GM12878 (cell line): Measurements from ENCODE around the gene C17orf107. TPM values are rescaled to one million over a fixed set of nuclear protein-coding genes. Genes with fewer than 3 reads are reported as not detected.

Experiments used
- ATAC-seq: fragments of 200-7000 bp; cut with Tn5 transposase; 3 replicates; pipeline ENCODE4 v1.9.1; 2020; ENCODE audit warnings: mild to moderate bottlenecking, moderate library complexity
- BruUV-seq: library from RNA; stranded (reverse); fragments of 400-500 nt; replicated peaks from 2 replicates; lab custom pipeline; 2021; lab: Mats Ljungman, UMichigan
- CTCF ChIA-PET: fragments of 300-600 bp; sonication (Branson Sonifier 250); formaldehyde crosslinking; extraction: SDS; loops from one replicate; lab custom pipeline; 2021; ENCODE audit warnings: inconsistent platforms; lab: Yijun Ruan, JAX
- POLR2A ChIA-PET: fragments of 350-600 bp; formaldehyde crosslinking; extraction: SDS; loops from one replicate; lab custom pipeline; 2021; ENCODE audit warnings: inconsistent platforms; lab: Charles Lee
- RAD21 ChIA-PET: fragments of 300-600 bp; sonication (Branson Sonifier 250); formaldehyde crosslinking; loops from one replicate; lab custom pipeline; 2023; ENCODE audit warnings: antibody characterized with exemption; ENCODE audit not compliant: unreplicated experiment; lab: Charles Lee
- SMC1A ChIA-PET: fragments of 300-600 bp; sonication (Branson Sonifier 250); formaldehyde crosslinking; loops from one replicate; lab custom pipeline; 2023; ENCODE audit not compliant: unreplicated experiment, uncharacterized antibody; lab: Charles Lee
- DNase-seq: peaks from one replicate; pipeline ENCODE4 v3.0.0-alpha.2; 2011; ENCODE audit warnings: low read depth, low spot score
- FAIRE-seq: peaks from 3 replicates; lab custom pipeline; 2011; peaks lifted over from hg19 to GRCh38; lab: Jason Lieb, UNC
- H2AFZ ChIP-seq: 2 replicates; pipeline ENCODE4 v1.6.0; 2011; ENCODE audit warnings: low read depth, low read length, control low read depth; ENCODE audit not compliant: control insufficient read depth
- H3K27ac ChIP-seq: 2 replicates; pipeline ENCODE4 v1.5.1; 2011; ENCODE audit warnings: control low read depth; ENCODE audit not compliant: control insufficient read depth, insufficient read depth
- H3K27me3 ChIP-seq, 2 experiments: replicated peaks in 1 of 2; 2 replicates each; pipeline versions ENCODE4 v1.6.0 to v1.6.1; 2011; ENCODE audit warnings: low read length in 1 of 2; ENCODE audit not compliant: control insufficient read depth in 2 of 2, insufficient read depth in 2 of 2
- H3K36me3 ChIP-seq, 2 experiments: 2 replicates each; pipeline ENCODE4 v1.5.1; 2011; ENCODE audit warnings: low read length in 1 of 2; ENCODE audit not compliant: control insufficient read depth in 2 of 2, insufficient read depth in 2 of 2
- H3K4me1 ChIP-seq: 2 replicates; pipeline ENCODE4 v1.6.1; 2011; ENCODE audit warnings: mild to moderate bottlenecking, low read length, moderate library complexity, mixed read lengths; ENCODE audit not compliant: control insufficient read depth, insufficient read depth
- H3K4me2 ChIP-seq: 2 replicates; pipeline ENCODE4 v1.6.0; 2011; ENCODE audit warnings: control low read depth; ENCODE audit not compliant: control insufficient read depth, insufficient read depth
- H3K4me3 ChIP-seq: fragments of 200-600 bp; sonication (generic); 2 replicates; pipeline ENCODE4 v1.5.1; 2016
- H3K79me2 ChIP-seq: 2 replicates; pipeline ENCODE4 v1.6.0; 2011; ENCODE audit warnings: low read length; ENCODE audit not compliant: control insufficient read depth, insufficient read depth
- H3K9ac ChIP-seq: 2 replicates; pipeline ENCODE4 v1.8.0; 2011; ENCODE audit warnings: low read length, control low read depth, mixed read lengths; ENCODE audit not compliant: control insufficient read depth, insufficient read depth
- H3K9me3 ChIP-seq: replicated peaks from 3 replicates; pipeline ENCODE4 v1.5.1; 2011; ENCODE audit warnings: mild to moderate bottlenecking, low read length; ENCODE audit not compliant: control insufficient read depth, insufficient read depth
- H4K20me1 ChIP-seq: 2 replicates; pipeline ENCODE4 v1.6.0; 2011; ENCODE audit not compliant: control insufficient read depth, insufficient read depth
- BRCA1 ChIP-seq: IDR thresholded peaks from 2 replicates; pipeline ENCODE4 v1.6.1; 2011; ENCODE audit warnings: low read depth, low read length, improper control_type of control experiment
- CBX3 ChIP-seq: fragments of 200-600 bp; sonication (generic); IDR thresholded peaks from 2 replicates; pipeline ENCODE4 v1.6.1; 2016; ENCODE audit warnings: low read depth, borderline replicate concordance
- CEBPB ChIP-seq, 2 experiments: fragments of 150-350 bp in 1 of 2; IDR thresholded peaks; 2 replicates each; pipeline ENCODE4 v1.6.1; 2012 to 2014; ENCODE audit warnings: low read depth in 2 of 2, low read length in 2 of 2, borderline replicate concordance in 1 of 2, inconsistent platforms in 1 of 2
- EGR1 ChIP-seq, 2 experiments: IDR thresholded peaks; 1 replicate in 1 of 2; 2 replicates in 1 of 2; pipeline ENCODE4 v1.6.1; 2011 to 2012; ENCODE audit warnings: low read depth in 2 of 2, low read length in 2 of 2, borderline replicate concordance in 1 of 2, mild to moderate bottlenecking in 1 of 2, moderate library complexity in 1 of 2
- ESRRA ChIP-seq: IDR thresholded peaks from 2 replicates; pipeline ENCODE4 v1.6.1; 2012; ENCODE audit warnings: mild to moderate bottlenecking, low read length, improper control_type of control experiment
- EZH2 ChIP-seq: IDR thresholded peaks from 2 replicates; pipeline ENCODE4 v1.6.1; 2012; ENCODE audit warnings: low read depth, mild to moderate bottlenecking, control low read depth, inconsistent platforms, low read length, borderline replicate concordance; ENCODE audit not compliant: control insufficient read depth
- FOXK2 ChIP-seq: fragments of 450-650 bp; IDR thresholded peaks from 2 replicates; pipeline ENCODE4 v1.6.1; 2017; ENCODE audit warnings: mild to moderate bottlenecking, moderate library complexity
- HDAC6 ChIP-seq: fragments of 200-600 bp; sonication (generic); IDR thresholded peaks from one replicate; pipeline ENCODE4 v1.8.0; 2017; ENCODE audit warnings: antibody characterized with exemption; ENCODE audit not compliant: unreplicated experiment
- MTA2 ChIP-seq: fragments of 450-650 bp; IDR thresholded peaks from 2 replicates; pipeline ENCODE4 v1.6.1; 2016; ENCODE audit warnings: low read depth, mild to moderate bottlenecking, moderate library complexity
- NR2F1 ChIP-seq: fragments of 450-650 bp; conservative IDR thresholded peaks from 2 replicates; pipeline ENCODE4 v1.6.1; 2017; ENCODE audit warnings: mild to moderate bottlenecking
- PAX5 ChIP-seq: IDR thresholded peaks from 2 replicates; pipeline ENCODE4 v1.6.1; 2011; ENCODE audit warnings: low read depth, low read length, borderline replicate concordance
- SIX5 ChIP-seq: IDR thresholded peaks from 2 replicates; pipeline ENCODE4 v1.6.1; 2011; ENCODE audit warnings: mild to moderate bottlenecking, low read depth, low read length, moderate library complexity; ENCODE audit not compliant: severe bottlenecking
- WGBS: methylation state at CpG from one replicate; pipeline ENCODE4 v1.1.6; 2016; ENCODE audit warnings: low lambda C conversion rate; ENCODE audit not compliant: insufficient replicate concordance, insufficient coverage; ENCODE audit errors: missing lambda C conversion rate; 5-methylcytosine and 5-hydroxymethylcytosine counted together
- in situ Hi-C: fragments of 300-500 bp; cut with MboI; formaldehyde crosslinking; loops from 9 replicates; pipeline ENCODE4 v1.14.3; 2018; ENCODE audit warnings: mixed read lengths
- intact Hi-C: fragments of 100-400 bp; cut with micrococcal nuclease; formaldehyde crosslinking; loops from one replicate; pipeline ENCODE4 v1.14.2; 2022; ENCODE audit not compliant: unreplicated experiment
- polyA plus RNA-seq, 11 experiments: library from polyadenylated mRNA; depleted of rRNA in 4 of 11; unstranded in 6 of 11; stranded (reverse) in 5 of 11; fragments of >200 nt; fragmentation: Nextera tagmentation in 4 of 11; fragmentation: Illumina TruSeq in 1 of 11; extraction: Ambion mirVana in 4 of 11; extraction: Trizol in 1 of 11; gene quantifications; 1 replicate in 1 of 11; 2 replicates in 10 of 11; pipeline versions ENCODE4 v1.2.1 to v1.2.3, GENCODE V29; 2011 to 2016; ENCODE audit warnings: inconsistent platforms in 2 of 11, missing spikeins in 2 of 11, low read depth in 1 of 11
- total RNA-seq, 4 experiments: library from RNA; depleted of rRNA in 3 of 4; stranded (reverse); fragments of >200 nt in 3 of 4; fragmentation: Illumina TruSeq in 1 of 4; extraction: Trizol in 1 of 4; gene quantifications; 2 replicates each; pipeline versions ENCODE4 v1.2.1 to v1.2.3, GENCODE V29; 2013 to 2021
- TF ChIP-seq, protein P1 (sequence below): fragments of 150-350 bp; IDR thresholded peaks from 2 replicates; pipeline ENCODE4 v1.6.1; 2014; ENCODE audit warnings: mild to moderate bottlenecking, low read depth, low read length
- TF ChIP-seq, protein P2 (sequence below): fragments of 450-650 bp; IDR thresholded peaks from 2 replicates; pipeline ENCODE4 v1.6.1; 2018; ENCODE audit warnings: mild to moderate bottlenecking, low read depth, moderate library complexity; ENCODE audit not compliant: partially characterized antibody
- TF ChIP-seq, protein P3 (sequence below): IDR thresholded peaks from 2 replicates; pipeline ENCODE4 v1.6.1; 2011; ENCODE audit warnings: borderline replicate concordance, low read depth, mild to moderate bottlenecking, moderate library complexity, low read length; ENCODE audit not compliant: insufficient read depth, poor library complexity, severe bottlenecking
- TF ChIP-seq, protein P4 (sequence below): fragments of 450-650 bp; IDR thresholded peaks from 2 replicates; pipeline ENCODE4 v1.6.1; 2017; ENCODE audit warnings: antibody characterized with exemption, mild to moderate bottlenecking, moderate library complexity

C17orf107 gene
- total and polyA plus RNA-seq, 10 of the 15 experiments (the other 5 are each of a cell fraction or from before 2014, with no cell fraction given), result 0.05 to 0.46 (median 0.11) TPM; not detected in 3

DNA sequence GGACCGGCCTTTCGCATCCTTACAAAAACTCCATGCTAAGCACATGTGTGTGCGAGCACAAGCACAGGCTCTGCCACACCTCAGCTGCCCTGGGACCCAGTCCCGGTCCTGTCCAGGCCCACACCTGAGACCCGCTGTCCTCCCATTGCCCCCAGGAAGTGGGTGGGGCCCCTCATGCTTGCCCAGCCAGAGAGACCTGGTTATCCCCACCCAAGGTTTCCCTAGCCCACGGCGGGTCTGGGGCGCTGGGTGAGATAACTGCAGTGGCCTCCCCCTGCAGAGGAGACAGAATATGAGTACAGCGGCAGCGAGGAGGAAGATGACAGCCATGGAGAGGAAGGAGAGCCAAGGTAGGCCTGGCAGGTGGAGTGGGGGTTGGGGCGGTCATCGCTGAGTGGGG lies 12.5 kb upstream of the C17orf107 start:
- Histone ChIP-seq H3K9me3 (no peaks in the 10 kb centered on the region), H3K27me3 (no peaks in the 10 kb centered on the region), H3K27ac (no peak overlapping the region), H3K36me3 (peaks cover 10 to 20% of the 10 kb centered on the region in 2 experiments; a peak in 3 of 4 replicates), H3K4me3 (no peak overlapping the region), H4K20me1 (peaks cover 2% of the 10 kb centered on the region; the same call in 1 of the 2 replicates), H3K79me2 (no peaks in the 10 kb centered on the region), H3K9ac (no peak overlapping the region), H3K4me1 (no peaks in the 10 kb centered on the region), H3K4me2 (no peak overlapping the region), H2AFZ (no peak overlapping the region)
- FAIRE-seq (no peak), DNase-seq (no peak), ATAC-seq (no peak)
- RAD21 ChIA-PET, result no interaction called here
- whole genome bisulfite sequencing, result 99% methylated on average over 12 of the region's 12 CpGs
- SMC1A ChIA-PET, result no interaction called here
- BruUV-seq, result no TSS peak
- POLR2A ChIA-PET, result no interaction called here
- in situ Hi-C loops (no loop called here), intact Hi-C loops (loop anchor here (10.0 kb wide), 1 partner anchor 462 kb away; no protein-coding TSS in a partner anchor)
- CTCF ChIA-PET, result interaction anchor here (3.7 kb wide), 1 partner anchor 319 kb away, joined by 17 read pairs; no protein-coding TSS in a partner anchor
- TF ChIP-seq EZH2, result no peak
- no peak for TF ChIP-seq EGR1 (IDR thresholded peaks at IDR 0.05; ENCODE audit: borderline replicate concordance in 1 of 2, low read depth in 2 of 2, low read length in 2 of 2)
- TF ChIP-seq, protein P1, sequence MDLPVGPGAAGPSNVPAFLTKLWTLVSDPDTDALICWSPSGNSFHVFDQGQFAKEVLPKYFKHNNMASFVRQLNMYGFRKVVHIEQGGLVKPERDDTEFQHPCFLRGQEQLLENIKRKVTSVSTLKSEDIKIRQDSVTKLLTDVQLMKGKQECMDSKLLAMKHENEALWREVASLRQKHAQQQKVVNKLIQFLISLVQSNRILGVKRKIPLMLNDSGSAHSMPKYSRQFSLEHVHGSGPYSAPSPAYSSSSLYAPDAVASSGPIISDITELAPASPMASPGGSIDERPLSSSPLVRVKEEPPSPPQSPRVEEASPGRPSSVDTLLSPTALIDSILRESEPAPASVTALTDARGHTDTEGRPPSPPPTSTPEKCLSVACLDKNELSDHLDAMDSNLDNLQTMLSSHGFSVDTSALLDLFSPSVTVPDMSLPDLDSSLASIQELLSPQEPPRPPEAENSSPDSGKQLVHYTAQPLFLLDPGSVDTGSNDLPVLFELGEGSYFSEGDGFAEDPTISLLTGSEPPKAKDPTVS, result no peak
- no peak for TF ChIP-seq PAX5
- no peak for TF ChIP-seq HDAC6
- no peak for TF ChIP-seq ESRRA
- no peak for TF ChIP-seq CBX3
- TF ChIP-seq, protein P2, sequence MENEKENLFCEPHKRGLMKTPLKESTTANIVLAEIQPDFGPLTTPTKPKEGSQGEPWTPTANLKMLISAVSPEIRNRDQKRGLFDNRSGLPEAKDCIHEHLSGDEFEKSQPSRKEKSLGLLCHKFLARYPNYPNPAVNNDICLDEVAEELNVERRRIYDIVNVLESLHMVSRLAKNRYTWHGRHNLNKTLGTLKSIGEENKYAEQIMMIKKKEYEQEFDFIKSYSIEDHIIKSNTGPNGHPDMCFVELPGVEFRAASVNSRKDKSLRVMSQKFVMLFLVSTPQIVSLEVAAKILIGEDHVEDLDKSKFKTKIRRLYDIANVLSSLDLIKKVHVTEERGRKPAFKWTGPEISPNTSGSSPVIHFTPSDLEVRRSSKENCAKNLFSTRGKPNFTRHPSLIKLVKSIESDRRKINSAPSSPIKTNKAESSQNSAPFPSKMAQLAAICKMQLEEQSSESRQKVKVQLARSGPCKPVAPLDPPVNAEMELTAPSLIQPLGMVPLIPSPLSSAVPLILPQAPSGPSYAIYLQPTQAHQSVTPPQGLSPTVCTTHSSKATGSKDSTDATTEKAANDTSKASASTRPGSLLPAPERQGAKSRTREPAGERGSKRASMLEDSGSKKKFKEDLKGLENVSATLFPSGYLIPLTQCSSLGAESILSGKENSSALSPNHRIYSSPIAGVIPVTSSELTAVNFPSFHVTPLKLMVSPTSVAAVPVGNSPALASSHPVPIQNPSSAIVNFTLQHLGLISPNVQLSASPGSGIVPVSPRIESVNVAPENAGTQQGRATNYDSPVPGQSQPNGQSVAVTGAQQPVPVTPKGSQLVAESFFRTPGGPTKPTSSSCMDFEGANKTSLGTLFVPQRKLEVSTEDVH, result no peak
- no peak for TF ChIP-seq NR2F1
- TF ChIP-seq MTA2, result no peak
- no peak for TF ChIP-seq CEBPB (IDR thresholded peaks at IDR 0.05; ENCODE audit: borderline replicate concordance in 1 of 2, low read depth in 2 of 2, low read length in 2 of 2)
- TF ChIP-seq, protein P3, sequence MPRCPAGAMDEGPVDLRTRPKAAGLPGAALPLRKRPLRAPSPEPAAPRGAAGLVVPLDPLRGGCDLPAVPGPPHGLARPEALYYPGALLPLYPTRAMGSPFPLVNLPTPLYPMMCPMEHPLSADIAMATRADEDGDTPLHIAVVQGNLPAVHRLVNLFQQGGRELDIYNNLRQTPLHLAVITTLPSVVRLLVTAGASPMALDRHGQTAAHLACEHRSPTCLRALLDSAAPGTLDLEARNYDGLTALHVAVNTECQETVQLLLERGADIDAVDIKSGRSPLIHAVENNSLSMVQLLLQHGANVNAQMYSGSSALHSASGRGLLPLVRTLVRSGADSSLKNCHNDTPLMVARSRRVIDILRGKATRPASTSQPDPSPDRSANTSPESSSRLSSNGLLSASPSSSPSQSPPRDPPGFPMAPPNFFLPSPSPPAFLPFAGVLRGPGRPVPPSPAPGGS, result no peak
- no peak for TF ChIP-seq BRCA1
- TF ChIP-seq, protein P4, sequence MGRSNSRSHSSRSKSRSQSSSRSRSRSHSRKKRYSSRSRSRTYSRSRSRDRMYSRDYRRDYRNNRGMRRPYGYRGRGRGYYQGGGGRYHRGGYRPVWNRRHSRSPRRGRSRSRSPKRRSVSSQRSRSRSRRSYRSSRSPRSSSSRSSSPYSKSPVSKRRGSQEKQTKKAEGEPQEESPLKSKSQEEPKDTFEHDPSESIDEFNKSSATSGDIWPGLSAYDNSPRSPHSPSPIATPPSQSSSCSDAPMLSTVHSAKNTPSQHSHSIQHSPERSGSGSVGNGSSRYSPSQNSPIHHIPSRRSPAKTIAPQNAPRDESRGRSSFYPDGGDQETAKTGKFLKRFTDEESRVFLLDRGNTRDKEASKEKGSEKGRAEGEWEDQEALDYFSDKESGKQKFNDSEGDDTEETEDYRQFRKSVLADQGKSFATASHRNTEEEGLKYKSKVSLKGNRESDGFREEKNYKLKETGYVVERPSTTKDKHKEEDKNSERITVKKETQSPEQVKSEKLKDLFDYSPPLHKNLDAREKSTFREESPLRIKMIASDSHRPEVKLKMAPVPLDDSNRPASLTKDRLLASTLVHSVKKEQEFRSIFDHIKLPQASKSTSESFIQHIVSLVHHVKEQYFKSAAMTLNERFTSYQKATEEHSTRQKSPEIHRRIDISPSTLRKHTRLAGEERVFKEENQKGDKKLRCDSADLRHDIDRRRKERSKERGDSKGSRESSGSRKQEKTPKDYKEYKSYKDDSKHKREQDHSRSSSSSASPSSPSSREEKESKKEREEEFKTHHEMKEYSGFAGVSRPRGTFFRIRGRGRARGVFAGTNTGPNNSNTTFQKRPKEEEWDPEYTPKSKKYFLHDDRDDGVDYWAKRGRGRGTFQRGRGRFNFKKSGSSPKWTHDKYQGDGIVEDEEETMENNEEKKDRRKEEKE, result no peak
- no peak for TF ChIP-seq FOXK2
- no peak for TF ChIP-seq SIX5
